ENCODE data around the gene HNF1B.
"Not testable (repeated sequence)": the region's sequence is repeated elsewhere in the genome, so short reads cannot be mapped to it uniquely, and the experiment has no call there.

- not testable (repeated sequence) for TF ChIP-seq EZH2 (IDR thresholded peaks at IDR 0.05; ENCODE audit: borderline replicate concordance, low read depth, low read length, severe bottlenecking); CTCF (IDR thresholded peaks at IDR 0.05; ENCODE audit: extremely low read depth in 1 of 2, insufficient read depth in 1 of 2, low read depth in 1 of 2, low read length in 2 of 2); POLR2A (IDR thresholded peaks at IDR 0.05; ENCODE audit: low read depth, low read length); MAX (IDR thresholded peaks at IDR 0.05; ENCODE audit: insufficient read depth, insufficient read length); POLR2AphosphoS5 (IDR thresholded peaks at IDR 0.05; ENCODE audit: insufficient read depth, low read depth, low read length); JUN (IDR thresholded peaks at IDR 0.05; ENCODE audit: borderline replicate concordance, insufficient read depth, insufficient read length, low read depth); MYC (IDR thresholded peaks at IDR 0.05; ENCODE audit: low read depth, low read length); FOS (IDR thresholded peaks at IDR 0.05; ENCODE audit: borderline replicate concordance, insufficient read depth, low read length)
These were observed 64.9 kb downstream of the HNF1B start for GRCh38 chr17:37679995-37680394.

All from endothelial cell of umbilical vein (primary cell).